DND-41 (cell line): Measurements from ENCODE around the gene HECW1.
A peak's percentile ranks its signal among the peaks of the same experiment; 100 is the strongest.

ENCODE experiments used
- ATAC-seq: fragments of 200-7000 bp; cut with Tn5 transposase; 3 replicates; pipeline ENCODE4 v1.9.1; 2021; ENCODE audit warnings: low read depth; ENCODE audit not compliant: insufficient read depth
- DNase-seq: peaks from one replicate; pipeline ENCODE4 v3.0.0-alpha.2; 2020
- H2AFZ ChIP-seq: 2 replicates; pipeline ENCODE4 v1.6.0; 2012; ENCODE audit warnings: low read depth, low read length
- H3K27ac ChIP-seq: 2 replicates; pipeline ENCODE4 v1.5.1; 2012; ENCODE audit warnings: low read length, inconsistent platforms
- H3K27me3 ChIP-seq: fragments of 200-600 bp; sonication (generic); 2 replicates; pipeline ENCODE4 v1.6.0; 2012; ENCODE audit warnings: low read length, mild to moderate bottlenecking, inconsistent platforms; ENCODE audit not compliant: insufficient read depth, poor library complexity
- H3K36me3 ChIP-seq: 2 replicates; pipeline ENCODE4 v1.5.1; 2012; ENCODE audit warnings: low read length, inconsistent platforms; ENCODE audit not compliant: insufficient read depth
- H3K4me1 ChIP-seq: 2 replicates; pipeline ENCODE4 v1.5.1; 2012; ENCODE audit warnings: mild to moderate bottlenecking, low read length; ENCODE audit not compliant: insufficient read depth
- H3K4me2 ChIP-seq: 2 replicates; pipeline ENCODE4 v1.6.0; 2012; ENCODE audit warnings: mild to moderate bottlenecking, moderate library complexity, low read length, inconsistent platforms; ENCODE audit not compliant: insufficient read depth
- H3K4me3 ChIP-seq, 2 experiments: fragments of 200-600 bp in 1 of 2; shearing (Covaris generic) in 1 of 2; 2 replicates each; pipeline ENCODE4 v1.5.1; 2012 to 2016; ENCODE audit warnings: inconsistent platforms in 2 of 2, low read length in 2 of 2, mild to moderate bottlenecking in 2 of 2, low read depth in 1 of 2, moderate library complexity in 1 of 2
- H3K79me2 ChIP-seq: 2 replicates; pipeline ENCODE4 v1.6.0; 2012; ENCODE audit warnings: low read length, inconsistent platforms; ENCODE audit not compliant: insufficient read depth
- H3K9ac ChIP-seq: 2 replicates; pipeline ENCODE4 v1.6.0; 2012; ENCODE audit warnings: low read depth, mild to moderate bottlenecking, inconsistent platforms, low read length, moderate library complexity
- H3K9me3 ChIP-seq: 2 replicates; pipeline ENCODE4 v1.5.1; 2012; ENCODE audit warnings: low read length, moderate library complexity, mild to moderate bottlenecking, inconsistent platforms; ENCODE audit not compliant: insufficient read depth, severe bottlenecking
- H4K20me1 ChIP-seq: 2 replicates; pipeline ENCODE4 v1.6.0; 2012; ENCODE audit warnings: low read length; ENCODE audit not compliant: insufficient read depth
- CTCF ChIP-seq: IDR thresholded peaks from 2 replicates; pipeline ENCODE4 v1.5.1; 2012; ENCODE audit warnings: borderline replicate concordance, low read length, moderate library complexity, mild to moderate bottlenecking; ENCODE audit not compliant: poor library complexity, severe bottlenecking; ENCODE audit errors: extremely low read depth
- EZH2 ChIP-seq: IDR thresholded peaks from 3 replicates; pipeline ENCODE4 v1.6.1; 2012; ENCODE audit warnings: borderline replicate concordance, low read depth, mild to moderate bottlenecking, moderate library complexity, low read length, inconsistent platforms; ENCODE audit not compliant: severe bottlenecking

HECW1 gene

DNA sequence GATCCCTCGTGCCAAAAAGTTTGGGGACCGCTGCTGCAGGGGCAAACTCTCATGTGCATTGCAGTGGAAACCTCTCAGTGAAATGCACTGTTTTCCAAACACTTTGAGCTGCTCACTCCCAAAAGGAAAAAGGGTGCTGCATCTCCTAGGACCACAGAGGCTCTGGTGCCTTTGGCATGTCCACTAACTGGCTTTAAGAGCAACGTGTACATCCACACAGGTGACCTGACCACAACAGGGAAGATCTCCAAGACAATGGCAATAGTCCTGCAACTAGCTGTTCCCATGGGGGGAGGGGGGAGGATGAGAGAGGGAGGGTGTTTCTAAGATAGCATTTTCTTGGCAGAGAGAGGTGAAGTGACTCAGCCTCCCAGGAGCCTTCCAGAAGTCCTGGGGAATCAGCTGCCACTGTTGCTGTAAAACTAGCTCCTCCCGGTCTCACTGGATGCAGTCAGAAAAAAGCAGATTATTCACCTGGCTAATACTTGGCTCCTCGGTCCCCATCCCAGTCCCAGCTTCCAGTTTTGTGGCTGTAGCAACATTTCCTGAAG, 181.7 kb downstream of the HECW1 start:
- Histone ChIP-seq H4K20me1 (no peaks in the 10 kb centered on the region), H3K9ac (no peak overlapping the region), H3K4me2 (no peak overlapping the region), H2AFZ (no peak overlapping the region), H3K27me3 (no peaks in the 10 kb centered on the region), H3K9me3 (peaks cover 10% of the 10 kb centered on the region), H3K27ac (no peak overlapping the region), H3K36me3 (no peaks in the 10 kb centered on the region), H3K4me1 (no peaks in the 10 kb centered on the region), H3K4me3 (no peak overlapping the region), H3K79me2 (no peaks in the 10 kb centered on the region)
- TF ChIP-seq CTCF: no peak
- no peak for TF ChIP-seq EZH2
- DNase-seq (no peak), ATAC-seq (no peak)

- DNase-seq: no peak
- Histone ChIP-seq H4K20me1 (no peaks in the 10 kb centered on the region), H3K9ac (no peak overlapping the region), H3K4me2 (no peak overlapping the region), H3K9me3 (peaks cover 7% of the 10 kb centered on the region), H3K4me1 (no peaks in the 10 kb centered on the region), H2AFZ (no peak overlapping the region), H3K27me3 (peaks cover 4% of the 10 kb centered on the region), H3K4me3 (no peak overlapping the region), H3K36me3 (no peaks in the 10 kb centered on the region), H3K79me2 (no peaks in the 10 kb centered on the region), H3K27ac (no peak overlapping the region)
- TF ChIP-seq CTCF (no peak), EZH2 (no peak)
- no peak for ATAC-seq
Observed at GRCh38 chr7:43295429-43295828, 183.0 kb downstream of the HECW1 start.

- Histone ChIP-seq H3K36me3 (no peaks in the 10 kb centered on the region), H3K4me2 (no peak overlapping the region), H3K27ac (no peak overlapping the region), H3K9ac (no peak overlapping the region), H3K27me3 (peaks cover 7% of the 10 kb centered on the region), H3K9me3 (no peaks in the 10 kb centered on the region), H2AFZ (no peak overlapping the region), H3K79me2 (no peaks in the 10 kb centered on the region), H4K20me1 (no peaks in the 10 kb centered on the region), H3K4me3 (no peak overlapping the region), H3K4me1 (no peaks in the 10 kb centered on the region)
- no peak for DNase-seq
- TF ChIP-seq CTCF: peak; percentile 26
- no peak for TF ChIP-seq EZH2
- peak; percentile 45; the same call in 2 of the 3 replicates for ATAC-seq
Observed at GRCh38 chr7:43296306-43296705, 183.9 kb downstream of the HECW1 start.

DNA sequence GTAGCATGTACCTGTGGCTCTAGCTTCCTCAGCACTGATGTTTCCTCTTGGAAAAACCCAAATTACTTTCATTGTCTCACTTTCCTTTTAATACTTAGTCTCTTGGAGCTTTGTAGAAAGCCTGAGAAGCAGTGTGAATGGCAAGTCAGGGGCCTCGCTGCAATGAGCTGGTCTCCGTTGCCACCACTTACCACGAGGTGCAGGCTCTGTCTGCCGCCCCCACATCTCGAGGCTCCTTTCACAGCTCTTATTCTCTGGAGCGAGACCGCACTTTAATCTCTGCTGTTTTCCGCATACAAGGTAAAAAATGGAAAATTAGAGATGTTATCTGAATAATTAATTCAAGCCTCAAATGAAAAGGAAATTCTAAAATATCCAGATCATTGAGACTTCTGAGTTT, 186.2 kb downstream of the HECW1 start:
- no peak overlapping the region for H2AFZ ChIP-seq
- no peaks in the 10 kb centered on the region for H4K20me1 ChIP-seq
- no peaks in the 10 kb centered on the region for H3K9me3 ChIP-seq
- H3K79me2 ChIP-seq: no peaks in the 10 kb centered on the region
- no peak overlapping the region for H3K4me2 ChIP-seq
- H3K36me3 ChIP-seq: no peaks in the 10 kb centered on the region
- no peak overlapping the region for H3K4me3 ChIP-seq
- DNase-seq (no peak), ATAC-seq (no peak)
- no peak overlapping the region for H3K27ac ChIP-seq
- no peak overlapping the region for H3K9ac ChIP-seq
- H3K27me3 ChIP-seq: peaks cover 7% of the 10 kb centered on the region
- H3K4me1 ChIP-seq: no peaks in the 10 kb centered on the region
- no peak for TF ChIP-seq EZH2
